GM18511 (cell line): ENCODE data around the gene RPL19.

Source experiments
- ATAC-seq: cut with Tn5 transposase; IDR thresholded peaks from one replicate; pipeline ENCODE4 v1.9.1; 2021; ENCODE audit warnings: mild to moderate bottlenecking, moderate library complexity; ENCODE audit not compliant: unreplicated experiment

The RPL19 gene

GRCh38 chr17:39196808-39197291 is 3.2 kb upstream of the RPL19 start:
- no peak for ATAC-seq

- ATAC-seq = peak; percentile 42
These were observed 2.5 kb upstream of the RPL19 start, which contains the start of gene CACNB1 for GRCh38 chr17:39197380-39198185. Gene CACNB1, minus strand, starts transcription at chr17:39197669. Its CDS starts 174 bp downstream, at chr17:39197495.

GRCh38 chr17:39198186-39198566 is 1.9 kb upstream of the RPL19 start:
- no peak for ATAC-seq

- ATAC-seq = peak; percentile 62
These were observed 338 bp upstream of the RPL19 start for GRCh38 chr17:39199820-39200069.

GRCh38 chr17:39200957-39201510 is 951 bp downstream of the RPL19 start:
- no peak for ATAC-seq

GRCh38 chr17:39204245-39204644 is 4.2 kb downstream of the RPL19 start:
- no peak for ATAC-seq

- ATAC-seq = no peak
These were observed 5.0 kb downstream of the RPL19 start for GRCh38 chr17:39205112-39205526.

- no peak for ATAC-seq
These were observed 8.1 kb downstream of the RPL19 start for GRCh38 chr17:39208136-39208535.

- ATAC-seq = peak; percentile 71
These were observed 8.8 kb downstream of the RPL19 start for GRCh38 chr17:39208893-39209292.

- no peak for ATAC-seq
These were observed 9.4 kb downstream of the RPL19 start for GRCh38 chr17:39209317-39210092.

- ATAC-seq = no peak
These were observed 10.0 kb downstream of the RPL19 start for GRCh38 chr17:39210093-39210434.

- ATAC-seq = no peak
These were observed 12.2 kb downstream of the RPL19 start for GRCh38 chr17:39212195-39212810.

GRCh38 chr17:39212841-39213480 is 12.9 kb downstream of the RPL19 start:
- ATAC-seq = no peak

- no peak for ATAC-seq
These were observed 13.8 kb downstream of the RPL19 start for GRCh38 chr17:39213852-39214251.

GRCh38 chr17:39217734-39218369 is 17.8 kb downstream of the RPL19 start:
- no peak for ATAC-seq

- ATAC-seq = no peak
These were observed 18.8 kb downstream of the RPL19 start for GRCh38 chr17:39218906-39219305.

GRCh38 chr17:39219647-39220154 is 19.6 kb downstream of the RPL19 start:
- no peak for ATAC-seq

GRCh38 chr17:39221572-39221971 is 21.5 kb downstream of the RPL19 start:
- no peak for ATAC-seq

- no peak for ATAC-seq
These were observed 22.1 kb downstream of the RPL19 start for GRCh38 chr17:39222151-39222550.
